Measurements from ENCODE around the gene NHS.

DNA sequence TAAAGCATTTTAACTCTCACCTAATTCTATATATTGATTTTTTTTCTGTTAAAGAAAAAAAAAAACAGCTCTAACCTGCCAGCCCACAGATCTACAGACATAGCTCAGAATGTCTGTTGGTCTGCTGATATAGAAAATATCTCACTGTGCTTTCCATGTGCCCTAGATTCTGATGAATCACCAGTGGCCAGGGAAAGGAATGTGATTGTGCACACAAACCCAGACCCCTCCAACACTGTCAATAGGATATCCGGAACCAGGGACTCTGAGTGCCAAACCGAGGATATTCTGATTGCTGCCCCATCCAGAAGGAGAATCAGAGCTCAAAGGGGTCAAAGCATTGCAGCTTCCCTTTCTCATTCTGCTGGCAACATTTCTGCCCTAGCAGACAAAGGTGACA, 350.2 kb downstream of the NHS start:
- TF ChIP-seq POLR2AphosphoS5 (IDR thresholded peaks at IDR 0.05; ENCODE audit: low read depth) (no peak), REST (IDR thresholded peaks at IDR 0.05; ENCODE audit: insufficient replicate concordance, low read depth) (no peak), GABPA (IDR thresholded peaks at IDR 0.05; ENCODE audit: low read depth) (no peak)
- TF ChIP-seq, protein P1, sequence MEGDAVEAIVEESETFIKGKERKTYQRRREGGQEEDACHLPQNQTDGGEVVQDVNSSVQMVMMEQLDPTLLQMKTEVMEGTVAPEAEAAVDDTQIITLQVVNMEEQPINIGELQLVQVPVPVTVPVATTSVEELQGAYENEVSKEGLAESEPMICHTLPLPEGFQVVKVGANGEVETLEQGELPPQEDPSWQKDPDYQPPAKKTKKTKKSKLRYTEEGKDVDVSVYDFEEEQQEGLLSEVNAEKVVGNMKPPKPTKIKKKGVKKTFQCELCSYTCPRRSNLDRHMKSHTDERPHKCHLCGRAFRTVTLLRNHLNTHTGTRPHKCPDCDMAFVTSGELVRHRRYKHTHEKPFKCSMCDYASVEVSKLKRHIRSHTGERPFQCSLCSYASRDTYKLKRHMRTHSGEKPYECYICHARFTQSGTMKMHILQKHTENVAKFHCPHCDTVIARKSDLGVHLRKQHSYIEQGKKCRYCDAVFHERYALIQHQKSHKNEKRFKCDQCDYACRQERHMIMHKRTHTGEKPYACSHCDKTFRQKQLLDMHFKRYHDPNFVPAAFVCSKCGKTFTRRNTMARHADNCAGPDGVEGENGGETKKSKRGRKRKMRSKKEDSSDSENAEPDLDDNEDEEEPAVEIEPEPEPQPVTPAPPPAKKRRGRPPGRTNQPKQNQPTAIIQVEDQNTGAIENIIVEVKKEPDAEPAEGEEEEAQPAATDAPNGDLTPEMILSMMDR (IDR thresholded peaks at IDR 0.05; ENCODE audit: insufficient read depth, low read length) = no peak
